GM23338 (cell line): ENCODE data around the gene TECTA. TPM values are rescaled to one million over a fixed set of nuclear protein-coding genes. Genes with fewer than 3 reads are reported as not detected.

ENCODE experiments used
- ATAC-seq: fragments of 200-7000 bp; cut with Tn5 transposase; 3 replicates; pipeline ENCODE4 v1.9.1; 2020
- DNase-seq: peaks from one replicate; pipeline ENCODE4 v3.0.0-alpha.2; 2015; ENCODE audit warnings: low spot score
- H2AFZ ChIP-seq: fragments of 200-600 bp; sonication (generic); 2 replicates; pipeline ENCODE4 v1.8.0; 2016; ENCODE audit warnings: antibody characterized with exemption, mild to moderate bottlenecking, moderate library complexity
- H3F3A ChIP-seq: fragments of 200-600 bp; sonication (generic); replicated peaks from 2 replicates; pipeline ENCODE4 v1.8.0; 2017; ENCODE audit warnings: antibody characterized with exemption, mixed run types, low read depth
- H3K27ac ChIP-seq: fragments of 200-600 bp; sonication (generic); 2 replicates; pipeline ENCODE4 v1.6.1; 2016; ENCODE audit warnings: low read depth
- H3K27me3 ChIP-seq: fragments of 200-600 bp; sonication (generic); 2 replicates; pipeline ENCODE4 v1.8.0; 2016; ENCODE audit warnings: mild to moderate bottlenecking, mixed run types, moderate library complexity; ENCODE audit not compliant: insufficient read depth
- H3K36me3 ChIP-seq: fragments of 200-600 bp; sonication (generic); 2 replicates; pipeline ENCODE4 v1.8.0; 2016; ENCODE audit warnings: mild to moderate bottlenecking; ENCODE audit not compliant: insufficient read depth
- H3K4me1 ChIP-seq: fragments of 200-600 bp; sonication (generic); 2 replicates; pipeline ENCODE4 v1.8.0; 2016; ENCODE audit warnings: mild to moderate bottlenecking, moderate library complexity; ENCODE audit not compliant: insufficient read depth
- H3K4me2 ChIP-seq: fragments of 200-600 bp; sonication (generic); 2 replicates; pipeline ENCODE4 v1.7.1; 2017; ENCODE audit warnings: mixed run types
- H3K4me3 ChIP-seq: fragments of 200-600 bp; sonication (generic); 2 replicates; pipeline ENCODE4 v1.6.1; 2016; ENCODE audit warnings: mixed run types
- H3K79me2 ChIP-seq: fragments of 200-600 bp; sonication (generic); replicated peaks from 2 replicates; pipeline ENCODE4 v1.8.0; 2017; ENCODE audit warnings: mild to moderate bottlenecking; ENCODE audit not compliant: insufficient read depth
- H3K9me2 ChIP-seq: fragments of 200-600 bp; sonication (generic); 2 replicates; pipeline ENCODE4 v1.8.0; 2017; ENCODE audit not compliant: insufficient read depth
- H4K20me1 ChIP-seq: fragments of 200-600 bp; sonication (generic); replicated peaks from 2 replicates; pipeline ENCODE4 v1.8.0; 2017; ENCODE audit warnings: mild to moderate bottlenecking; ENCODE audit not compliant: insufficient read depth
- H3K27ac Mint-ChIP-seq: 2 replicates; pipeline ENCODE4 v1.8.0; 2020; ENCODE audit warnings: inconsistent platforms, mild to moderate bottlenecking, moderate library complexity, mixed read lengths
- H3K27me3 Mint-ChIP-seq: 3 replicates; pipeline ENCODE4 v1.8.0; 2022; ENCODE audit warnings: low read depth, mild to moderate bottlenecking, moderate library complexity, mixed read lengths, inconsistent platforms; ENCODE audit not compliant: insufficient read depth, poor library complexity
- H3K36me3 Mint-ChIP-seq: 3 replicates; pipeline ENCODE4 v1.8.0; 2021; ENCODE audit warnings: low read depth, mild to moderate bottlenecking, inconsistent platforms, moderate library complexity, mixed read lengths
- H3K4me1 Mint-ChIP-seq: 3 replicates; pipeline ENCODE4 v1.8.0; 2020; ENCODE audit warnings: mild to moderate bottlenecking, inconsistent platforms, mixed read lengths
- H3K4me3 Mint-ChIP-seq: 3 replicates; pipeline ENCODE4 v1.8.0; 2021; ENCODE audit warnings: moderate library complexity, mild to moderate bottlenecking, inconsistent platforms, mixed read lengths
- H3K9me3 Mint-ChIP-seq: 3 replicates; pipeline ENCODE4 v1.8.0; 2020; ENCODE audit warnings: moderate library complexity, mild to moderate bottlenecking, inconsistent platforms, mixed read lengths
- CREB1 ChIP-seq: fragments of 250-450 bp; sonication (Bioruptor Pico); IDR thresholded peaks from 2 replicates; pipeline ENCODE4 v1.5.0; 2020; ENCODE audit warnings: low read depth, mild to moderate bottlenecking, moderate library complexity
- ETS1 ChIP-seq: IDR thresholded peaks from 2 replicates; pipeline ENCODE4 v1.6.1; 2016; ENCODE audit warnings: antibody characterized with exemption
- EZH2 ChIP-seq: fragments of 200-600 bp; sonication (generic); IDR thresholded peaks from one replicate; pipeline ENCODE4 v1.8.0; 2017; ENCODE audit warnings: antibody characterized with exemption, mild to moderate bottlenecking, low read depth; ENCODE audit not compliant: unreplicated experiment
- EZH2phosphoT487 ChIP-seq: fragments of 200-600 bp; sonication (generic); IDR thresholded peaks from one replicate; pipeline ENCODE4 v1.8.1; 2018; ENCODE audit warnings: antibody characterized with exemption; ENCODE audit not compliant: unreplicated experiment
- JUNB ChIP-seq: IDR thresholded peaks from one replicate; pipeline ENCODE4 v1.6.1; 2016; ENCODE audit warnings: antibody characterized with exemption; ENCODE audit not compliant: unreplicated experiment
- NANOG ChIP-seq: IDR thresholded peaks from 2 replicates; pipeline ENCODE4 v1.6.1; 2016; ENCODE audit warnings: antibody characterized with exemption, borderline replicate concordance
- POLR2AphosphoS5 ChIP-seq: IDR thresholded peaks from 2 replicates; pipeline ENCODE4 v1.6.1; 2016; ENCODE audit warnings: antibody characterized with exemption, low read depth
- REST ChIP-seq: IDR thresholded peaks from one replicate; pipeline ENCODE4 v1.6.1; 2018; ENCODE audit warnings: antibody characterized with exemption; ENCODE audit not compliant: unreplicated experiment
- STAT1 ChIP-seq: IDR thresholded peaks from one replicate; pipeline ENCODE4 v1.6.1; 2016; ENCODE audit warnings: antibody characterized with exemption; ENCODE audit not compliant: unreplicated experiment
- ZNF114 ChIP-seq: fragments of 250-450 bp; sonication (Bioruptor Pico); IDR thresholded peaks from 2 replicates; pipeline ENCODE4 v1.5.0; 2020; ENCODE audit warnings: mild to moderate bottlenecking, moderate library complexity
- ZNF331 ChIP-seq: fragments of 250-450 bp; sonication (Bioruptor Pico); IDR thresholded peaks from 2 replicates; pipeline ENCODE4 v1.5.0; 2020; ENCODE audit warnings: low read depth, mild to moderate bottlenecking, moderate library complexity
- ZNF462 ChIP-seq: fragments of 250-450 bp; sonication (Bioruptor Pico); IDR thresholded peaks from 2 replicates; pipeline ENCODE4 v1.5.0; 2020; ENCODE audit warnings: mild to moderate bottlenecking, moderate library complexity
- polyA plus RNA-seq: library from polyadenylated mRNA; unstranded; fragments of >200 nt; fragmentation: Nextera tagmentation; extraction: Ambion mirVana; gene quantifications from 2 replicates; pipeline ENCODE4 v1.2.1, GENCODE V29; 2016
- total RNA-seq: library from RNA; depleted of rRNA; stranded (reverse); fragments of >200 nt; shearing (Covaris generic); gene quantifications from 2 replicates; pipeline ENCODE4 v1.2.3, GENCODE V29; 2014

TECTA gene
- total and polyA plus RNA-seq, 2 experiments from 2014 or later, result 0.34 to 0.69 TPM

GRCh38 chr11:121199516-121199915, 98.5 kb downstream of the TECTA start:
- Histone ChIP-seq H3F3A (no peaks in the 10 kb centered on the region; the same call in 1 of the 2 replicates), H4K20me1 (no peaks in the 10 kb centered on the region), H3K4me3 (peak overlapping the region; percentile 11), H3K4me1 (peaks cover 33% of the 10 kb centered on the region), H3K4me2 (peak overlapping the region; percentile 41), H2AFZ (0 out of 2 replicates have a peak overlapping the region, but pooled peaks have one; percentile 1), H3K27me3 (no peaks in the 10 kb centered on the region), H3K27ac (peak overlapping the region; percentile 78), H3K36me3 (no peaks in the 10 kb centered on the region), H3K79me2 (no peaks in the 10 kb centered on the region), H3K9me2 (no peaks in the 10 kb centered on the region)
- H3K4me1 Mint-ChIP-seq, result peaks cover 43% of the 10 kb centered on the region
- H3K4me3 Mint-ChIP-seq, result peak overlapping the region; percentile 20; the same call in 2 of the 3 replicates
- DNase-seq (peak; percentile 18), ATAC-seq (peak; percentile 53)
- H3K36me3 Mint-ChIP-seq, result peaks cover 3% of the 10 kb centered on the region; the same call in 1 of the 3 replicates
- H3K27ac Mint-ChIP-seq, result peak overlapping the region; percentile 98
- TF ChIP-seq ZNF462 (CRISPR knock-in tag), result no peak
- no peak for TF ChIP-seq CREB1 (CRISPR knock-in tag)
- TF ChIP-seq EZH2, result no peak
- TF ChIP-seq ZNF114 (CRISPR knock-in tag), result no peak
- no peak for TF ChIP-seq ZNF331 (CRISPR knock-in tag)
- no peak for TF ChIP-seq STAT1
- H3K9me3 Mint-ChIP-seq, result peaks cover 4% of the 10 kb centered on the region; the same call in 2 of the 3 replicates
- H3K27me3 Mint-ChIP-seq, result no peaks in the 10 kb centered on the region

GRCh38 chr11:121206810-121207209, 105.8 kb downstream of the TECTA start:
- Histone ChIP-seq H3K9me2 (no peaks in the 10 kb centered on the region), H4K20me1 (no peaks in the 10 kb centered on the region), H3K36me3 (no peaks in the 10 kb centered on the region), H3K79me2 (no peaks in the 10 kb centered on the region), H3K4me3 (no peak overlapping the region), H3F3A (no peaks in the 10 kb centered on the region), H3K4me1 (no peaks in the 10 kb centered on the region), H3K27ac (no peak overlapping the region), H3K4me2 (no peak overlapping the region), H2AFZ (no peak overlapping the region), H3K27me3 (no peaks in the 10 kb centered on the region)
- Mint-ChIP-seq H3K4me1 (no peaks in the 10 kb centered on the region), H3K4me3 (no peak overlapping the region), H3K27me3 (peaks cover 2% of the 10 kb centered on the region), H3K27ac (no peak overlapping the region), H3K9me3 (no peaks in the 10 kb centered on the region), H3K36me3 (no peaks in the 10 kb centered on the region)
- DNase-seq (no peak), ATAC-seq (no peak)
- TF ChIP-seq ZNF114 (CRISPR knock-in tag) (no peak), STAT1 (no peak), NANOG (no peak), EZH2 (no peak), JUNB (no peak), POLR2AphosphoS5 (no peak), ETS1 (no peak), EZH2phosphoT487 (no peak), REST (no peak)
